Stomach smooth muscle (tissue), 2 donors: ENCODE measurements around the gene PRC1.

Experiments
- H3K27ac ChIP-seq: one replicate; pipeline ENCODE4 v1.7.0; 2013; ENCODE audit warnings: mild to moderate bottlenecking, low read length, inconsistent platforms
- H3K27me3 ChIP-seq, 2 donors: one replicate each; pipeline ENCODE4 v1.7.0; 2013; ENCODE audit warnings: low read length in 2 of 2; ENCODE audit not compliant: insufficient read depth in 2 of 2, control insufficient read depth in 1 of 2
- H3K36me3 ChIP-seq, 2 donors: one replicate each; pipeline ENCODE4 v1.7.0; 2013; ENCODE audit warnings: low read length in 2 of 2; ENCODE audit not compliant: control insufficient read depth in 2 of 2, insufficient read depth in 2 of 2
- H3K4me1 ChIP-seq: one replicate; pipeline ENCODE4 v1.7.0; 2013; ENCODE audit warnings: low read length; ENCODE audit not compliant: control insufficient read depth, insufficient read depth
- H3K4me3 ChIP-seq, 2 donors: one replicate each; pipeline ENCODE4 v1.7.0; 2013; ENCODE audit warnings: low read length in 2 of 2
- H3K9ac ChIP-seq, 2 donors: one replicate each; pipeline ENCODE4 v1.7.0; 2013; ENCODE audit warnings: low read length in 2 of 2, mild to moderate bottlenecking in 1 of 2
- H3K9me3 ChIP-seq, 2 donors: one replicate each; pipeline ENCODE4 v1.7.0; 2013; ENCODE audit warnings: low read length in 2 of 2; ENCODE audit not compliant: control insufficient read depth in 2 of 2
- donor health status: healthy.
- donor health status: Pancreatic carcinoma.

The PRC1 gene

GRCh38 chr15:90990446-90990845 is 3.9 kb downstream of the PRC1 start:
- no peaks in the 10 kb centered on the region for H3K36me3 ChIP-seq
- no peak overlapping the region for H3K27ac ChIP-seq
- no peak overlapping the region for H3K9ac ChIP-seq
- H3K27me3 ChIP-seq: no peaks in the 10 kb centered on the region
- H3K4me3 ChIP-seq: no peak overlapping the region
- H3K4me1 ChIP-seq: peaks cover 9% of the 10 kb centered on the region
- no peaks in the 10 kb centered on the region for H3K9me3 ChIP-seq

- Histone ChIP-seq H3K9me3 (no peaks in the 10 kb centered on the region), H3K36me3 (no peaks in the 10 kb centered on the region), H3K27ac (no peak overlapping the region), H3K4me1 (peaks cover 9% of the 10 kb centered on the region), H3K9ac (no peak overlapping the region), H3K4me3 (no peak overlapping the region), H3K27me3 (no peaks in the 10 kb centered on the region)
Observed at GRCh38 chr15:90989040-90989768, 5.1 kb downstream of the PRC1 start.

GRCh38 chr15:90988296-90988695 is 6.0 kb downstream of the PRC1 start:
- no peaks in the 10 kb centered on the region for H3K27me3 ChIP-seq
- no peak overlapping the region for H3K27ac ChIP-seq
- no peak overlapping the region for H3K9ac ChIP-seq
- peaks cover 2% of the 10 kb centered on the region for H3K4me1 ChIP-seq
- no peak overlapping the region for H3K4me3 ChIP-seq
- H3K9me3 ChIP-seq: no peaks in the 10 kb centered on the region
- H3K36me3 ChIP-seq: no peaks in the 10 kb centered on the region

GRCh38 chr15:90987561-90988141 is 6.7 kb downstream of the PRC1 start:
- H3K9ac ChIP-seq: no peak overlapping the region
- no peak overlapping the region for H3K27ac ChIP-seq
- no peaks in the 10 kb centered on the region for H3K4me1 ChIP-seq
- H3K27me3 ChIP-seq: no peaks in the 10 kb centered on the region
- no peaks in the 10 kb centered on the region for H3K9me3 ChIP-seq
- H3K4me3 ChIP-seq: no peak overlapping the region
- no peaks in the 10 kb centered on the region for H3K36me3 ChIP-seq

GRCh38 chr15:90986790-90987507 is 7.4 kb downstream of the PRC1 start:
- no peaks in the 10 kb centered on the region for H3K27me3 ChIP-seq
- H3K9ac ChIP-seq: no peak overlapping the region
- no peaks in the 10 kb centered on the region for H3K9me3 ChIP-seq
- no peaks in the 10 kb centered on the region for H3K4me1 ChIP-seq
- H3K27ac ChIP-seq: no peak overlapping the region
- no peaks in the 10 kb centered on the region for H3K36me3 ChIP-seq
- no peak overlapping the region for H3K4me3 ChIP-seq

- no peaks in the 10 kb centered on the region for H3K9me3 ChIP-seq
- H3K36me3 ChIP-seq: no peaks in the 10 kb centered on the region
- no peak overlapping the region for H3K9ac ChIP-seq
- H3K4me3 ChIP-seq: no peak overlapping the region
- H3K27ac ChIP-seq: no peak overlapping the region
- H3K4me1 ChIP-seq: no peaks in the 10 kb centered on the region
- no peaks in the 10 kb centered on the region for H3K27me3 ChIP-seq
Observed at GRCh38 chr15:90982135-90982534, 12.2 kb downstream of the PRC1 start.

- H3K4me3 ChIP-seq: no peak overlapping the region
- H3K9ac ChIP-seq: no peak overlapping the region
- no peaks in the 10 kb centered on the region for H3K4me1 ChIP-seq
- H3K9me3 ChIP-seq: no peaks in the 10 kb centered on the region
- no peaks in the 10 kb centered on the region for H3K36me3 ChIP-seq
- H3K27ac ChIP-seq: no peak overlapping the region
- no peaks in the 10 kb centered on the region for H3K27me3 ChIP-seq
Observed at GRCh38 chr15:90981681-90982080, 12.7 kb downstream of the PRC1 start.

GRCh38 chr15:90979582-90979981 is 14.8 kb downstream of the PRC1 start:
- Histone ChIP-seq H3K4me1 (no peaks in the 10 kb centered on the region), H3K9me3 (no peaks in the 10 kb centered on the region), H3K36me3 (no peaks in the 10 kb centered on the region), H3K27me3 (no peaks in the 10 kb centered on the region), H3K9ac (no peak overlapping the region), H3K27ac (no peak overlapping the region), H3K4me3 (no peak overlapping the region)

GRCh38 chr15:90974216-90974615 is 20.1 kb downstream of the PRC1 start:
- Histone ChIP-seq H3K27me3 (no peaks in the 10 kb centered on the region), H3K27ac (no peak overlapping the region), H3K9ac (no peak overlapping the region), H3K9me3 (no peaks in the 10 kb centered on the region), H3K4me1 (no peaks in the 10 kb centered on the region), H3K4me3 (no peak overlapping the region), H3K36me3 (no peaks in the 10 kb centered on the region)

GRCh38 chr15:90972133-90972532 is 22.2 kb downstream of the PRC1 start:
- H3K36me3 ChIP-seq: peaks cover 6 to 8% of the 10 kb centered on the region in 2 donors
- no peak overlapping the region for H3K4me3 ChIP-seq
- H3K27ac ChIP-seq: no peak overlapping the region
- H3K4me1 ChIP-seq: no peaks in the 10 kb centered on the region
- H3K9ac ChIP-seq: no peak overlapping the region
- no peaks in the 10 kb centered on the region for H3K27me3 ChIP-seq
- no peaks in the 10 kb centered on the region for H3K9me3 ChIP-seq

- Histone ChIP-seq H3K9me3 (no peaks in the 10 kb centered on the region), H3K27ac (no peak overlapping the region), H3K36me3 (peaks cover 17% of the 10 kb centered on the region in 2 donors), H3K4me3 (no peak overlapping the region), H3K4me1 (no peaks in the 10 kb centered on the region), H3K9ac (no peak overlapping the region), H3K27me3 (no peaks in the 10 kb centered on the region)
Observed at GRCh38 chr15:90970274-90970673, 24.1 kb downstream of the PRC1 start.
